Inflammatory macrophage treated with lipopolysaccharide for 1 hour (primary cell): ENCODE measurements around the gene SIRT2.
"Not testable (repeated sequence)": the region's sequence is repeated elsewhere in the genome, so short reads cannot be mapped to it uniquely, and the experiment has no call there.

ENCODE experiments used
- DNase-seq, 2 donors: peaks; one replicate each; pipeline ENCODE4 v3.0.0-alpha.2; 2020 to 2022

SIRT2 gene

DNA sequence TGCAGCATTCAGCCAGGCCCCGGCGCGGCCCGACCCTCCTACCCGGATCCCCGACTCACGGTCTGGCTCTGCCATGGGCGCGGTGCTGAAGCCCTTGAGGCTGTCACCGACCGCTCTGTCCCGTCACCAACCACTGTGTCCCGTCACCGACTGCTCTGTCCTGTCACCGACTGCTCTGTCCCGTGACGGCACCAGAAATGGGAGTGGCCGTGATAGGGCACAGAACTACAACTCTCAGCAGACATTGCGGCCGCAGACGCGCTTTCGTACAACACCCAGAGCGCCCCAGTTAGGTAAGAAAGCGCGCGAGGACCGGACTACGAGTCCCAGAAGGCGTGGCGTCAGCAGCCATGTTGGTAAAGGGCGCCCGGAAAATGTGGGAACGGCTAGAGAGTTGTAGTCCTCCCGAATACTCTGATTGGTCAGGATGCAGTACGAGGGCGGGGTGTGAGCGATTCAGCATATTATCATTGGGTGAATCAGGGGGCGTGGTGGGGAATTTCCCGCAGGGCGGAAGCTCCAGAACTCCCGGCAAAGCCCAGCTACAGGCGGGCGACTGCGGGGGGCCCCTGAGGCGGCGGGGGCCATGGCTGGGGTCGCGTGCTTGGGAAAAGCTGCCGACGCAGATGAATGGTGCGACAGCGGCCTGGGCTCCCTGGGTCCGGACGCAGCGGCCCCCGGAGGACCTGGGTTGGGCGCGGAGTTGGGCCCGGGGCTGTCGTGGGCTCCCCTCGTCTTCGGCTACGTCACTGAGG lies at the start of gene SIRT2, which contains the start of gene NFKBIB:
SIRT2 (minus strand) TSS at position 172 of the 755 bp plus-strand sequence; CDS start at position 75, 97 bp downstream.
NFKBIB (plus strand) TSS at position 523 of the 755 bp plus-strand sequence; CDS start at position 587, 64 bp downstream.
- DNase-seq = peak; percentile 100

DNA sequence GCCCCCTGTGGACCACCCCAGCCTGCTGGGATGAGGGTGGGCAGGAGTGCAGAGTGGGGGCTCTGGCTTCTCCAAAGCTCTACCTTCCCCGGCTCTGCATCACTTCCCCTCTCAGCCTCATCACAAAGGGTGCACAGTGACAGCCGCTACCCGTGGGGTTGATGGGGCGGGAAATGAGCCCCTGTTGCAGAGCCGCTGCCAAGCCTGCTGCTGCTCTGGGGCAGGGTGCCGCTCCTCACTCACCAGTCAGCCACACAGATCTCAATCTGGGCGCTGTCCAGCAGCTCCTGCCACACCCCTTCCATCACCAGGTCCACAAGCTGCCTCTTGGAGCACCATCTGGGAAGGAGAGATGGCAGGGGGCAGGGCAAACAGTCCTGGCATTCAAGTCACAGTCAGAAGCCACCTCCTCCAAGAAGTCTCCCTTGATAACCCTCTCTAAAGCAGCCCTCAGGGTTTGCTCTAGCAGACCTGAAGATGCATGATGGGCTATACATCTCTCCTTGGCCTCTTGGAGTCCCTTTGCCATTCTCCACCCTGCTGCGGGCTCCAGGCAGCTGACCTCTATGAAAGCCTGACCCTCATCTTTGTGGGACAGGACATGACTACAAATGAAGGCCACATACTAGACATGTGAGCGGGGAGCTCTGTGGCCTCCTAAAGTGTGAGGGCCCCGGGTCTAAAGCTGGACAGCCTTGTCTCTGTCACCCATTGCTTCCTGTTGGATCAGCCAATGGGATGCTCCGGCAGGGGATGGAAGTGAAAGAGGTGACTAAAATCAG lies 47.0 kb upstream of the SIRT2 start:
- DNase-seq = no peak

DNA sequence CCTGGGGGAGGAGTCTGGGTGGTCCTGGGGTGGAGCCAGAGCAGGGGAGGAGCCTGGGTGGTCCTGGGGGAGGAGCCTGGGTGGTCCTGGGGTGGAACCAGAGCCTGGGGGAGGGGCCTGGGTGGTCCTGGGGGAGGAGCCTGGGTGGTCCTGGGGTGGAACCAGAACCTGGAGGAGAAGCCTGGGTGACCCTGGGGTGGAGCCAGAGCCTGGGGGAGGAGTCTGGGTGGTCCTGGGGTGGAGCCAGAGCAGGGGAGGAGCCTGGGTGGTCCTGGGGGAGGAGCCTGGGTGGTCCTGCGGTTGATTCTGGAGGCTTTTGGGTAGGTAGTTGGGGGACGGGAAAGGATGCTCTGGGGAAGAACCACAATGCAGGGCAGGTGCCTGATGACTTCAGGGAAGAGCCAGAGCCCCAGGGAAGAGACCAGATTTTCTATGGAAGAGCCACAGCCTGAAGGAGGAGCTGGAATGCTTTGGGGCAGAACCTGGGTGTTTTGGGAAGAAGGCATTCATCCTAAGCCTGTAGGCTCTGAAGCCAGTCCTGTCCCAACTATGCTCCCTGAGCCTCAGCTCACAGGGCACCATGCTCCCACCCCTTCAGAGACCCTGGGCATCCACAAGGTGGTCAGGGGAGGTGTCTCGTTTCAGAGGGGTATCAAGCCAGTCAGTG lies 46.3 kb upstream of the SIRT2 start:
- DNase-seq = no peak

DNA sequence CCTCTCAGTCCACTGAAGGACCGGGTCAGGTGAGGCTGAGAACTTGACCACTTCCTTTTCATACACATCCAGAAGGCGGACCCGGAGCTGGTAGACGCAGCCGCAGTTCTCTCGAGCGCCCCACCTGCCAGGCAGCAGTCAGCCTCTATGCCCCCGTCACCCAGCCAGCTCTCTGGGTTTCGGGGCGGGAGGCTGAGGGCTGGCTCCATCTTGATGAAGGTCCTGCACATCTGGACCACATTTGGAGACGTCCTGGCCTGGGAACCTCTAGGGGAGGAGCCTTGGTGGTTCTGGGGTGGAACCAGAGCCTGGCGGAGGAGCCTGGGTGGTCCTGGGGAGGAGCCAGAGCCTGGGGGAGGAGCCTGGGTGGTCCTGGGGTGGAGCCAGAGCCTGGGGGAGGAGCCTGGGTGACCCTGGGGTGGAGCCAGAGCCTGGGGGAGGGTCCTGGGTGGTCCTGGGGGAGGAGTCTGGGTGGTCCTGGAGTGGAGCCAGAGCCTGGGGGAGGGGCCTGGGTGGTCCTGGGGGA lies 45.6 kb upstream of the SIRT2 start:
- DNase-seq = no peak

DNA sequence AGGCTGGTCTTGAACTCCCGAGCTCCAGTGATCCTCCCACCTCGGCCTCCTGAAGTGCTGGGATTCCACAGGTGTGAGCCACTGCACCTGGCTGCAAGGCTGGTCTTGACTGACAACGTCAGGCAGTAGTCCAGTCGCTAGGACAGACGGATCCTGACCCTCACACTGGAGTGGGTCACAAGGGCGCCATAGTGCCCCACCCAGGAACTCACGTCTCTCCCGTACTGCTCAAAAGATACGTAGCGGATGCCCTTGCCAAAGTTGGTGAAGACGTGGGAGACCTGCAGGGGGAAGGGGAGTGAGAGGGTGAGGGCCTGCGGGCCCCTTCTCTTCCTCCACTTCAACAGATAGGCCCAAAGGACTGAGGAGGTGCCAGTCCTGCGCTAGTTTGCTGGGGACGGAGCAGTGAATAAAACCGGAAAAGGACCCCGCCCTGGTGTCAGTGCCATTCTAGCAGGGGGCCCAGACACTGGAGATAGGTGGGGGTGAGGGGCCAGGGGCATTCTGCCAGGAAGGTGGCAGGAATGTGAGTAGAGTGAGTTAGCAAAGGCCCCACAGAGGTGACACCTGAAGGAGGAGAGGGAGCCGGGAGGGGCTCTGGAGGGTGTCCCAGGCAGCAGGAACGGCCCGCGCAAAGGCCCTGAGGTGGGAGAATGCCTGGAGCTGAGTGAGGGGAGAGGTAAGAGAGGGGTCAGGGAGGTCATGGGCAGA lies 43.2 kb upstream of the SIRT2 start:
- DNase-seq = no peak

DNA sequence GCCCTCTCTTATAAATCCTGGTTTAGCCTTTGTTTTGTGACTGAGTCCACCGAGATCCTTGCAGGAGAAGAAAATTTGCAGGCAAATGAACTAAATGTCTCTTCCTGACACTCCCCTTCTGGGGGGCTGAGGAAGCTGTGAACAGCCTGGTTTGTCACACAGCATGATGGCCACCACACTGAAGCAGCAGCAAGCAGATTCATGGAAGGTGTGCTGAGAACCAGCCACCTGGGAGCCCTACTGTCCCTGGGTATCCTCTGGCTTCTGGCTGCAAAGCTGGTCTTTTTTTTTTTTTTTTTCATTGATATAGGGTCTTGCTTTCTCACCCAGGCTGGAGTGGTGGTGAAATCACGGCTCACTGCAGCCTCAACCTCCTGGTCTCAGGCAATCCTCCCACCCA lies 42.6 kb upstream of the SIRT2 start:
- DNase-seq = no peak

DNA sequence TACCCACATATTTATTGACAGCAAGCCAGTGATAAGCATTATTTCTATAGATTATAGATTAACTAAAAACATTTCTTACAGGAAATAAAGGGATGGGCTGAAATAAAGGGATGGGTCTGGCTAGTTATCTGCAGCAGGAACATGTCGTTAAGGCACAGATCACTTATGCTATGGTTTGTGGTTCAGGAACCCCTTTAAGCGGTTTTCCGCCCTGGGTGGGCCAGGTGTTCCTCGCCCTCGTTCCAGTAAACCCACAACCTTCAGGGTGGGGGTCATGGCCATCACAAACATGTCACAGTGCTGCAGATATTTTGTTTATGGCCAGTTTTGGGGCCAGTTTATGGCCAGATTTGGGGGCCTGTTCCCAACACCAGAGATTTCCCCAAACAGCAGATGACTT lies 42.0 kb upstream of the SIRT2 start:
- DNase-seq = not testable (repeated sequence)

DNA sequence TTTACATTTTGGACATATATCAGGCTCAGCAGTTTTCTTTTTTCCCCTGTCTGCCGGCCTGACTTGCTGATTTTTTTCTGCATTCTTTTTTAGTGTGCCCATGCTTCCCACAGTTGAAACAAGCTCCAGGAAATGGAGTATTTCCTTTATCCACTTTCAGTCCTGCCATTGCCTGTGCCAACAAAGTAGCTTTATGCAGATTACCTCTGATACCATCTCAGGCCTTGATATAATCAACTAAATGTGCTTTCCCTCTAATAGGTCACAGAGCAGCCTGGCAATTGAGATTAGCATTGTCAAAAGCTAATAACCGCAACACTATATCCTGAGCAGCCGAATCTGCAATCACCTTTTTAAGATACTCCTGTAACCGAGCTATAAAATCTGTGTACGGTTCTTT lies 40.5 kb upstream of the SIRT2 start:
- no peak for DNase-seq

DNA sequence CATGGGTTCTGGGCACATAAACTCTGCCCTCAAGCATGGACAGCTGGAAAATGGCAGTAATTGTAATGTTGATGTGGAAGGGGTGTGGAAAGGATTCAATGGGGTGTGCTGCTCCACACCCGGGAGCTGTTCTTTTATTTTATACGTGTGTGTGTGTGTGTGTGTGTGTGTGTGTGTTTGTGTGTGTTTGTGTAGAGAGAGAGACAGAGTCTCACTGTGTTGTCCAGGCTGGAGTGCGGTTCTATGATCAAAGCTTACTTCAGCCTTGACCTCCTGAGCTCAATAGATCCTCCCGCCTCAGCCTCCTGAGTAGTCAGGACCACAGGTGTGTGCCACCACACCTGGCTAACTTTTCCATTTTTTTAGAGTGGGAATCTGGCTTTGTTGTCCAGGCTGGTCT lies 34.1 kb upstream of the SIRT2 start:
- no peak for DNase-seq

DNA sequence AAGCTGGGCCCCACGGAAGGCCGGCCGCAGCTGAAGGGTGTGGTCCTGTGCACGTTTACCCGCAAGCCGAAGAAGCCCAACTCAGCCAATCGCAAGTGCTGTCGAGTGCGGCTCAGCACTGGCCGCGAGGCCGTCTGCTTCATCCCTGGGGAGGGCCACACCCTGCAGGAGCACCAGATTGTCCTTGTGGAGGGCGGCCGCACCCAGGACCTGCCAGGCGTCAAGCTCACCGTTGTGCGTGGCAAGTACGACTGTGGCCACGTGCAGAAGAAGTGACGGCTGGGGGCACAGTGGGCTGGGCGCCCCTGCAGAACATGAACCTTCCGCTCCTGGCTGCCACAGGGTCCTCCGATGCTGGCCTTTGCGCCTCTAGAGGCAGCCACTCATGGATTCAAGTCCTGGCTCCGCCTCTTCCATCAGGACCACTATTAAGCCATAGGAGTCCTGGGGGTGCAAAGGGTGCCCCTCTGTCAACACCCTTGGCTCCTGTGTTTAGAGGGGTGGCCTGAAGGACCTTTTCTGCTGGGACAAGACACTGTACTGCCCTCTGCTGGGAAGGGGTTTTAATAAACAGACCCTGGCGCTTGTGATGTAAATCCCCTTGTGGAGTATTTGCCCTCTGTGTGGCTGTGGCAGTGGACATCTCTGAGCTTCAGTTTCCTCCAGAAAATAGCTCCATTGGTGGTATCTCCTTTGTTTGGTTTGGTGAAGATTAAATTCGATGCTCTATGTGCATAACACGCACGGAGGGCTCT lies 33.2 kb upstream of the SIRT2 start:
- DNase-seq = peak; percentile 32 to 50

DNA sequence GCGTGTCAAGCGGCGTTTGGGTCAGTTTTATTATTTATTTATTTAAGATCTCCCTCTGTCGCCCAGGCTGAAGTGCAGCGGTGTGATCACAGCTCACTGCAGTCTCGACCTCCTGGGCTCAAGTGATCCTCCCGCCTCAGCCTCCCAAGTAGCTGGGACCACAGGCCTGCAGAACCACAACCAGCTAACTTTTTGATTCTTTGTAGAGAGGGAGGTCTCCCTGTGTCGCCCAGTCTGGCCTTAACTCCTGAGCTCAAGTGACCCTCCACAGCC lies 32.0 kb upstream of the SIRT2 start:
- DNase-seq = no peak

DNA sequence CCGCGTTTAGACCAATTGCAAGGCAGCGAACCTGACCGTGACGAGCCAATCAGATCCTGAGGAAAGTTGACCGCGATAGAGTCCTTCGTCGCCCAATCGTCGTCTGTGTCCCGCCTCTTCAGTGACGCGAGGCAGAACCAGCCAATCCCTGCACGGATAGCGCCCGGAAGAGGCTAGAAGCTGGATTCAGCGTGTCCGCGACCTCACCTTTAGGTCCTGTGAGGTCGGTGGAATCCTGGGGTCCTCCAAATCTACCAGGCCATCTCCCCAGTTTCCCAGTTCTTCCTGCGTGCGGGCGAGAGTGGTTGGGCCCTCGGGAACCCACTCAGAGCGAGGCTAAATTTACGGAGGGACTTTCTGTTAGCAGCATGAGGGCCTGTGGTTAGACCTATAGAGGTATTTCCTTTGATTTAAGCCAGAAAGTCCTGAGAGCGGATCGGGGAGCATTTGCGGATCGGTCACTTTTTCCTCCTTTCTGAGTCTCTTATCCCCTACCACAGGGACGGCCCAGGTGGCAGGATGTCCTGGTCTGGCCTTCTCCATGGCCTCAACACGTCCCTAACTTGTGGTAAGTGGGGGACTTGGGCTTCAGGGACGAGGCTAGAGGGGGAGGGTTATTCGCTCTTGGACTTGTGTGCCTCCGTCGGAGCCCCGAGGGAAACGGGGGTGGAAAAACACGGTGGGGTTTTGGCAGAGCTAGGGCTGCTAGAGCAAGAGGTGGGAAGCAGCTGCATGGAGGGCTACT lies 31.5 kb upstream of the SIRT2 start, which contains the start of gene MRPS12:
MRPS12 (plus strand) TSS at position 169 of the 745 bp plus-strand sequence; CDS start at position 520, 351 bp downstream.
- DNase-seq = peak; percentile 99

DNA sequence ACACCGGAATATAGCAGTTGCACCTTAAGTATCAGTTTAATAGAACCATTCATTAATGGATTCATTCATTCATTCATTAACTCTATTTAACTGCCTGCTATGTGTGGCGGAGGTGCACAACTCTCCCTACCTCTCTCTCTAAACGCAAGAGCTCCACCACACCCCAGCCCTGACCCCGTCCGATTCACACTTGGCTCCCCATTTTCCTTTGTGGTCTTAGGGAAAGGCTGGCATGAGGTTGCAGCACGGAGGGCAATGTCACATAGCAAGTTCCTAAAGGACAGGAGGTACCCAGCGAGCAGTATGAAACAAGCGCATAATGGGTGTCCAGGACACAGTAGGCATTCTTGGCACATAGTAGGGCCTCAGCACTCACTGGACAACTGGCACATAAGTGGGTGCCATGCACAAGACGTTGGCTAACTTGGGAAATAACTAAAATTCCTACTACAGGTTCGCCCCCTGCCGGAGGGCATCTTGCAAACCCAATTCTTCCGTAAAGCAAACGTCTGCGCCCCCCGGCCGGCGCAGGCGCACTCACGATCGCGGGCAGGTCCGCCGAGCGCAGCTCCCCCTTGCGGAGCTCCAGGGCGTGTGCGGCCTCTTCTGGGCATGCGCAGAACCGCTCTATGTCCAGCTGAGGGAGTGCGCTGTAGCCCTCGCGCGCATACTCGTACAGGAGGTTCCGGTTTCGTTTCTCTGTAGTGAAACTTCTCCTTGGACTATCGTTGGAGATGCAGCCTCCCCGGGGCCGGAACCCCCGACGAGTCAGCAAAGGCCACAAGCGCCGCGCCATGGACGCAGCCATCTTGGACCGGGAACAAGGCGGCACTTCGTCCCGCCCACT lies 30.7 kb upstream of the SIRT2 start, which contains the start of gene SARS2:
SARS2 (minus strand) TSS at position 835 of the 847 bp plus-strand sequence; CDS start at position 808, 27 bp downstream.
- peak; percentile 88 to 94 for DNase-seq

DNA sequence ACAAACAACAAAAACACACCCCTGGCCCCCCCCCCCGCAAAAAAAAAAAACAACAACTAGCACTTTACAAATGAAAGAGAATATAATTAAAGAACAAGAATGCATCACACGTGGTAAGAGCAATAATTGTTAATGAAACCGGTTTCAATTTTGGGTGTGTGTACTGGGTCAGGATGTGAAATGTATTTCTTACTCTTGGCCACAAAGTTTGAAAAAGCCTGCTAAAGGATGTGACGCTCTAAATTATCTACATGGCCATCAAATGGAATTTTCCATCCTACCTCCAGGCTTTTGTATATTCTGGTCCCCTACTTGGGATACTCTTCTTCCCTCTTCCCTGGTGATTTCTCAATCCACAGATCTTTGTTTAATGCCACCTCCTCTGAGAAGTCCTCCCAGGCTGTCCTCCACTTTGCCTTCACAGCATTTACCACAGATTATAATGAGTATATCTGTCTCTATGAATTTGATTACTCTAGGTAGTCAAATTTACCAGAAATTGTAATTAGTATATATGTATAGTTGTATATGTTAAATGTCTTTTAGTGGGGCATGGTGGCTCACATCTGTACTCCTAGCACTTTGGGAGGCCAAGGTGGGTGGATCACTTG lies 29.1 kb upstream of the SIRT2 start:
- DNase-seq = no peak

DNA sequence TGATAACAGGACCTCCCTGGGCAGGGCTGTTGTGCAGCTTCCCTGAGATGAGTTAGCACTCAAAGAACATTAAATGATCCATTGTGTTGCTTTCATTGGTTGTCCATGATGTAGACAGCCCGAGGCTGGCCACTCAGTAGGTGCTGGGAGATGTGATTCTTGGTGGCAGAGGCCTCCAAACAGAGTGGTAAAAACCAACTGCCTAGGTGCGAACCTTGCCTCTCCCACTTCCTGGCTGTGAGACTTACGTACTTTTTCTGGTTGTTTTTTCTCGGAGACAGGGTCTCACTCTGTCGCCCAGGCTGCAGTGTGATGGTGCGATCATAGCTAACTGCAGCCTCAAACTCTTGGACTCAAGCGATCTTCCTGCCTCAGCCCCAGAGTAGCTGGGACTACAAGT lies 25.0 kb upstream of the SIRT2 start:
- no peak for DNase-seq

DNA sequence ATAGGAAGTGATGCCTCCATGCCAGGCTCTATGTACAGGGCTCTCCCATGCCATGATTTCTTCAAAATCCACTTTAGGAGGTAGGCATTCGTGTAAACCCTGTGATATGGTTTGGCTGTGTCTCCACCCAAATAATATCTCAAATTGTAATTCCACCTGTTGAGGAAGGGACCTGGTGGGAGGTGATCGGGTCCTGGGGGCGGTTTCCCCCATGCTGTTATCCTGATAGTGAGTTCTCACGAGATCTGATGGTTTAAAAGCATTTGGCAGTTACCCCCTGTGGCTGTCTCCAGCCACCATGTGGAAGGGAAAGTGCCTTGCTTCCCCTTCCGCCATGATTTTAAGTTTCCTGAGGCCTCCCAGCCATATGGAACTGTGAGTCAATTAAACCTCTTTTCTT lies 23.1 kb upstream of the SIRT2 start:
- DNase-seq = no peak

DNA sequence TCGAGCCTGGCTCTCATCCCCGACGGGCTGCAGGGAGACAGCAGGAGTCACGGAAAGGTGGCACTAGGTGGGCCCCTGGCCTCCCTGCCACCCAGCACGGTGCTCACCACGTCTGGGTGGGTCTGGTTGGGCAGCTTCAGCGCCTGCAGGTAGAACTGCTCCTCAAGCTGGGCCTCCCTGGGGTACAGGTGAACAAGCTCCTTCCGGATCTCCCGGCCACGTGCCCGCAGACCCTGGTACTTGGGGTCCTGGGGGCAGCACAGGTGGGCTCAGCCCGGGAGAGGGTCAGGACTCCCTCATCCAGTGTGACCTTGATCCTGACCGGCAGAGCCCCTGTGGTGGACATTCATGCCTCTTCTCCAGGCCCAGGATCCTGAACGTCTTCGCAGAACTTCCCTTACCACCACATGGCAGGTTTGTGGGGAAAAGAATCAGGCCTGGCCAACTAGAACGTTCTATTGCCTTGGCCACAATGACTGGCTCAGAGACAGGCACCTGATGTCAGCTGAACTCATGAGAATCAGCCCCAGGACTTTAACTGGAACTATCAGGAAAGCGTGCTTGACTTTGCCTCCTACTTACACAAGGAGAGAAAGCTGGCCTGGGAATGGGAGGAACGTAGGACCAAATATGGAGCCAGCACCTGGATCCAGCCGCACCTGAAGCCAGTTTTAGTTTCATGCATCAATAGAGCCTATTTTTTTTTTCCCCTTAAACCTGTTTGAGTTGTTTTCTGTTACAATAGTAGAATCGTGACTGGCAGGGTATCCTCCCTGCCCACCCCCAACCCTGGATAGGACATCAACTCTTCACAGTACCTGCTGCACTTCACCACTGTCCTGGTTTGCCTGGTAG lies 22.2 kb upstream of the SIRT2 start:
- DNase-seq = no peak

DNA sequence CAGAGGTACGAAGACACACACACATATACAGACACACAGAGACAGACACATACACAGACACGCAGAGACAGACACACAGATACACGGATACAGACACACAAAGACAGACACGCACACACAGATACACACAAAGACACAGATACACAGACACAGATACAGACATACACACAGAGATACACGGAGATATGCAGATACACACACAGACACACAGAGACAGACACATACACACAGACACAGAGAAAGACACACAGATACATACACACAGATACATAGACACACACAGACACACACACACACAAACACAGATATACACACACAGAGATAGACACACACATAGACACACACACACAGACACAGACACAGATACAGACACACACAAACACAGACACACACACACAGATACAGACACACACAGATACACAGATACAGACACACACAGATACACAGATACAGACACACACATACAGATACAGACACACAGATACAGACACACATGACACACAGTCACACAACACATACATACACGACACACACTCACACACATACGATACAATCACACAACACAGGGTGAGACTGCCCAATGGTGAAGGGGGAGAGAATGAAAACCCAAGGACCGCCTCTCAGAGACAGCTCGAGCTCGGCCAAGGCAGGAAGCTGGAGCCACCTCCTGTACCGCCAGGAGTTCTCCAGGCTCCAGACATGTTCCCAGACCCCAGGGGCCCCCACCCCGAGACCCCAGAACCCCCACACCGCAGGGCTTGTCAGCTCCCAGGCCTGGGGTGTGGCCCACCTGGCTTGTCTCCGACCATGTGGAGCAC lies 21.4 kb upstream of the SIRT2 start:
- no peak for DNase-seq
